ENCODE data around the gene SNAPC1. TPM values are rescaled to one million over a fixed set of nuclear protein-coding genes. Genes with fewer than 3 reads are reported as not detected.
A peak's percentile ranks its signal among the peaks of the same experiment; 100 is the strongest.

The SNAPC1 gene
- total RNA-seq, 2 experiments from 2014 or later: 4.8 to 5.0 TPM

DNA sequence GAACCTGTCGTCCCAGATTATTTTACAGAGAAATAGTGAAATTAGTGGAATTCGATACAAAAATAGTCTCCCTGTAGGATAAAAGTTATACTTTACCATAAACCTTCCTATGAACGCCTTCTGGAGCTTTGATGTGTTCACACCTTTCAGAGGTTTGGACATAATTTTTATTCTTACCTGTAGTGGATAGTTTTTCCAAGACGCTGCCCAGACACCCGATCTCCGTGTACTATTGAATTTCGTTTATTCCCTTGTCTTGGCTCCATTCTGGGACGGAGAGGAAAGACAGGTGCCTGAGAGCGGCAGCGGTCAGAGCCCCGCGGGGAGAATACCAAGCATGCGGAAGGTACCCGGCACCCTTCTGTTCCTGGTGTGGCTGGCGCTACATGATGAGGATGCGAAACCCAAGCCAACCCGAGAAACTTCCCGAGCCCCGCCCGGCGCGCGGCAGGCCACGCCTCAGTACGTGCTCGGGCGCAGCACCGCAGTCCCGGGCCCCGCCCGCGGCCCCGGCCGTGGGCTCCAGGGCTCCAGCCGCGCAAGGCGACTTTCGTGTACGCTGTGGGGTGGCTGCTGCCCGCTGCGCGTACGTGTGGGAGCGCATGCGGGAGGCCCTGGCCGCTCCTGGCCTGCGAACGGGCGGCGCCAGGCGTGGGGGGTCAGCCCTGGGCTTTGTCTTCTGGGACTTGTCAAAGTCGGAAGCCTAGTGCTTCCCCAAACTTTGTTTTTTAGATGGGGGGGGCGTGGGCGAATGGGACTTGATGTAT is 11.3 kb upstream of the SNAPC1 start:
- peaks cover 27% of the 10 kb centered on the region for H3K36me3 ChIP-seq (ENCODE audit: insufficient read depth, low read length)
- peak; percentile 94 for ATAC-seq (ENCODE audit: poor library complexity)
- H3K27ac Mint-ChIP-seq: peak overlapping the region; percentile 58
- POLR2A ChIA-PET: interaction anchor here (0.6 to 7.1 kb wide), 5 partner anchors 11 to 1656 kb away, joined by 3 to 37 read pairs (median 3); partner anchors contain the start of gene SNAPC1
- H3K4me3 Mint-ChIP-seq: peak overlapping the region; percentile 83
- CTCF ChIA-PET: interaction anchor here (1.9 kb wide), 1 partner anchor 16 kb away, joined by 4 read pairs; no protein-coding TSS in a partner anchor
- H3K9me3 ChIP-seq (ENCODE audit: control insufficient read depth in 1 of 2, insufficient read depth in 1 of 2, low read length in 2 of 2): no peaks in the 10 kb centered on the region
- H3K9me3 Mint-ChIP-seq: no peaks in the 10 kb centered on the region
- peaks cover 7% of the 10 kb centered on the region for H3K4me1 ChIP-seq (ENCODE audit: insufficient read depth, low read length)
- peaks cover 4% of the 10 kb centered on the region for H3K4me1 Mint-ChIP-seq (ENCODE audit: low read depth)
- peak overlapping the region in 1 of 2 donors; percentile 32 for H3K27ac ChIP-seq (ENCODE audit: low read depth in 1 of 2, low read length in 2 of 2)
- peak overlapping the region; percentile 56 for H3K4me3 ChIP-seq (ENCODE audit: low read length)
- TF ChIP-seq, protein P1, sequence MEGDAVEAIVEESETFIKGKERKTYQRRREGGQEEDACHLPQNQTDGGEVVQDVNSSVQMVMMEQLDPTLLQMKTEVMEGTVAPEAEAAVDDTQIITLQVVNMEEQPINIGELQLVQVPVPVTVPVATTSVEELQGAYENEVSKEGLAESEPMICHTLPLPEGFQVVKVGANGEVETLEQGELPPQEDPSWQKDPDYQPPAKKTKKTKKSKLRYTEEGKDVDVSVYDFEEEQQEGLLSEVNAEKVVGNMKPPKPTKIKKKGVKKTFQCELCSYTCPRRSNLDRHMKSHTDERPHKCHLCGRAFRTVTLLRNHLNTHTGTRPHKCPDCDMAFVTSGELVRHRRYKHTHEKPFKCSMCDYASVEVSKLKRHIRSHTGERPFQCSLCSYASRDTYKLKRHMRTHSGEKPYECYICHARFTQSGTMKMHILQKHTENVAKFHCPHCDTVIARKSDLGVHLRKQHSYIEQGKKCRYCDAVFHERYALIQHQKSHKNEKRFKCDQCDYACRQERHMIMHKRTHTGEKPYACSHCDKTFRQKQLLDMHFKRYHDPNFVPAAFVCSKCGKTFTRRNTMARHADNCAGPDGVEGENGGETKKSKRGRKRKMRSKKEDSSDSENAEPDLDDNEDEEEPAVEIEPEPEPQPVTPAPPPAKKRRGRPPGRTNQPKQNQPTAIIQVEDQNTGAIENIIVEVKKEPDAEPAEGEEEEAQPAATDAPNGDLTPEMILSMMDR (IDR thresholded peaks at IDR 0.05): no peak
- intact Hi-C loops (cut with DNase I, micrococcal nuclease): loop anchor here in 1 of 2 experiments (5.0 kb wide), 2 partner anchors 54 to 86 kb away; partner anchors contain the start of gene HIF1A
- H3K27me3 Mint-ChIP-seq: no peaks in the 10 kb centered on the region
- no peaks in the 10 kb centered on the region for H3K27me3 ChIP-seq (ENCODE audit: control insufficient read depth in 1 of 2, insufficient read depth in 2 of 2, low read length in 2 of 2)
- DNase-seq: peak; percentile 40 to 91 (median 68)
- peaks cover 33% of the 10 kb centered on the region for H3K36me3 Mint-ChIP-seq (ENCODE audit: low read depth)

- ATAC-seq (ENCODE audit: poor library complexity) (no peak), DNase-seq (no peak)
- peaks cover 7% of the 10 kb centered on the region for H3K4me1 ChIP-seq (ENCODE audit: insufficient read depth, low read length)
- intact Hi-C loops (cut with DNase I, micrococcal nuclease): loop anchor here in 1 of 2 experiments (5.0 kb wide), 2 partner anchors 54 to 86 kb away; partner anchors contain the start of gene HIF1A
- peak overlapping the region in 1 of 2 donors; percentile 32 for H3K27ac ChIP-seq (ENCODE audit: low read depth in 1 of 2, low read length in 2 of 2)
- H3K4me1 Mint-ChIP-seq (ENCODE audit: low read depth): peaks cover 4% of the 10 kb centered on the region
- H3K27ac Mint-ChIP-seq: peak overlapping the region; percentile 58
- POLR2A ChIA-PET: interaction anchor here (0.7 to 7.1 kb wide), 2 partner anchors 10 to 131 kb away, joined by 3 to 37 read pairs; partner anchors contain the start of gene SNAPC1
- no peaks in the 10 kb centered on the region for H3K9me3 ChIP-seq (ENCODE audit: control insufficient read depth in 1 of 2, insufficient read depth in 1 of 2, low read length in 2 of 2)
- H3K27me3 Mint-ChIP-seq: no peaks in the 10 kb centered on the region
- peak overlapping the region; percentile 71 for H3K4me3 Mint-ChIP-seq
- H3K36me3 Mint-ChIP-seq (ENCODE audit: low read depth): peaks cover 26% of the 10 kb centered on the region
- peak overlapping the region; percentile 56 for H3K4me3 ChIP-seq (ENCODE audit: low read length)
- no peaks in the 10 kb centered on the region for H3K27me3 ChIP-seq (ENCODE audit: control insufficient read depth in 1 of 2, insufficient read depth in 2 of 2, low read length in 2 of 2)
- TF ChIP-seq, protein P1 (IDR thresholded peaks at IDR 0.05): no peak
- CTCF ChIA-PET: no interaction called here
- H3K36me3 ChIP-seq (ENCODE audit: insufficient read depth, low read length): peaks cover 21% of the 10 kb centered on the region
- H3K9me3 Mint-ChIP-seq: no peaks in the 10 kb centered on the region
These were observed 10.7 kb upstream of the SNAPC1 start for GRCh38 chr14:61751475-61751989.

DNA sequence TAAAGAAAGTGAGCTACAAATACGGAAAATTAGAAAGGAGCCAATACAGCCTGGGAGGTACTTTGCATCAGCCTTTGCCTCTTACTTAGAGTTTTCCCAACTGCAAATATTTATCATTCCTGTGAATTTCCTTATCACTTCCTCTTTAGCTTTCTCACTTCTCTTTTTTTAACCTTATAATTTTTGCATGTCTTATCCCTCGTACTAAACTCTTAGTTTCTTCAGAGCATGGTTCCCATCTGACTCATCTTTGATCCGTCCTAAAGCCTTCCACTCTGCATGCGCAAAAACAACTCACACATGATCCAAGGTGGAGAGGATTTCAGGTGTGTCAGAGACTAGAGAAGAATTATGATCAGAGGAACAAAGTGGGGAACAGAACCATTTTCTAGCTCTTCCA is 9.6 kb upstream of the SNAPC1 start:
- no peak overlapping the region for H3K4me3 Mint-ChIP-seq
- H3K4me1 Mint-ChIP-seq (ENCODE audit: low read depth): peaks cover 4% of the 10 kb centered on the region

More for the DNA sequence above, 9.6 kb upstream of the SNAPC1 start:
- H3K27me3 ChIP-seq (ENCODE audit: control insufficient read depth in 1 of 2, insufficient read depth in 2 of 2, low read length in 2 of 2): no peaks in the 10 kb centered on the region
- DNase-seq (peak in 2 of 14 experiments; percentile 31 to 41), ATAC-seq (ENCODE audit: poor library complexity) (no peak)
- Mint-ChIP-seq H3K36me3 (ENCODE audit: low read depth) (peaks cover 15% of the 10 kb centered on the region), H3K27ac (no peak overlapping the region), H3K9me3 (no peaks in the 10 kb centered on the region), H3K27me3 (no peaks in the 10 kb centered on the region)
- TF ChIP-seq, protein P1 (IDR thresholded peaks at IDR 0.05): no peak
- H3K36me3 ChIP-seq (ENCODE audit: insufficient read depth, low read length): peaks cover 10% of the 10 kb centered on the region
- no peak overlapping the region for H3K27ac ChIP-seq (ENCODE audit: low read depth in 1 of 2, low read length in 2 of 2)
- peaks cover 7% of the 10 kb centered on the region for H3K4me1 ChIP-seq (ENCODE audit: insufficient read depth, low read length)
- intact Hi-C loops (cut with DNase I, micrococcal nuclease): loop anchor here in 1 of 2 experiments (5.0 kb wide), 2 partner anchors 55 to 85 kb away; partner anchors contain the start of gene HIF1A
- no peak overlapping the region for H3K4me3 ChIP-seq (ENCODE audit: low read length)
- no peaks in the 10 kb centered on the region for H3K9me3 ChIP-seq (ENCODE audit: control insufficient read depth in 1 of 2, insufficient read depth in 1 of 2, low read length in 2 of 2)
- POLR2A ChIA-PET: interaction anchor here (1.6 to 7.1 kb wide), 2 partner anchors 9 kb away, joined by 5 to 37 read pairs; partner anchors contain the start of gene SNAPC1
- CTCF ChIA-PET: interaction anchor here (0.6 kb wide), 1 partner anchor 471 kb away, joined by 3 read pairs; no protein-coding TSS in a partner anchor

Data from CD4-positive, alpha-beta T cell (primary cell).